GM18517 (cell line): ENCODE measurements around the gene RCVRN.

Experiments
- ATAC-seq: cut with Tn5 transposase; IDR thresholded peaks from one replicate; pipeline ENCODE4 v1.9.1; 2021; ENCODE audit warnings: mild to moderate bottlenecking, moderate library complexity; ENCODE audit not compliant: unreplicated experiment

The RCVRN gene

DNA sequence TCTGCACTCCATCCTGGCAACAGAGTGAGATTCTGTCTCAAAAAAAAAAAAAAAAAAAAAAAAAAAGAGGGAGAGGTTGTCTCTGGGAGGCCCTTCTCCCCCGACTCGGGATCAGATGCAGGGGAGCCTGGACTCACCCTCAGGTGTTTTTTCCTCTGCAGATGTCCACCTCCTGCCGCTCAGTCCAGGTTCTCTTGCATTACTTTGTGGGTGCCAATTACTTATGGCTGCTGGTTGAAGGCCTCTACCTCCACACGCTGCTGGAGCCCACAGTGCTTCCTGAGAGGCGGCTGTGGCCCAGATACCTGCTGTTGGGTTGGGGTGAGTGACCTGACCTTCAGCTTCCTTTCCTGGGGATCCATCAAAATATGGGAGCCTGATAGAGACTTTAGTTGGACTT is 45.3 kb downstream of the RCVRN start:
- no peak for ATAC-seq

DNA sequence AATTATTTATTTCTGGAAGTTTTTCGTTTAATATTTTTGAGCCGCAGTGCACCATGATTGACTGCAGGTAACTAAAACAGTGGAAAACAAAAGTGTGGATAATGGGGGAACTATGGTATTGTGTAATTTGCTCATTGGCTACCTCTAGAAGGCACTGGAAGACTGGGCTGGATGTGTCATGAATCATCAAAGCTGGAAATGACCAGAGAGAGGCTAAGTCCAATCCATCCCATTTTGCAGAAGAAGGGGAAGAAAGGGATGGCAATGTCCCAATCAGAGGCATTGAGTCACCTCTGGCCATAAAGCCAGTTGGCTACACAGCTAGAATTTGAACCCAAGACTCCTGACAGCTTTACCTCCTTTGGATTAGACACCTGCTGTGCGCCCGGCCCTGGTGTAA is 50.0 kb downstream of the RCVRN start:
- ATAC-seq: no peak

DNA sequence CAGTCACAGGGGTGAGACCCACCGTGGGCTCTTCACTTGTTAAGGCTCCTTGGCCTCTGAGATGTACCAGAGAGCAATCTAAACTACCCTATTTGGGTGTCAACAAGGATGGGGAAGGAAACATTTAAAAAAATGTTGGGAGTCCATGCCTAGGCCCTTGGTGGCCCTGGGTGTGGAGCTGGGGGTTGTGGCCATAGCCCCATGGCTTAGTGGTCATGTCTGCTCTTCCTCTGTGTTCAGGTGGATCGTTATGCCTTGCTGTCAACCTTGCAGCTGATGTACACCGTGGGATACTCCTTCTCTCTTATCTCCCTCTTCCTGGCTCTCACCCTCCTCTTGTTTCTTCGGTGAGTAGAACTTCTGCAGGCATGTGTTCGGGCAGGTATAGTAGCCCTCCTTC is 50.8 kb downstream of the RCVRN start:
- ATAC-seq: no peak

DNA sequence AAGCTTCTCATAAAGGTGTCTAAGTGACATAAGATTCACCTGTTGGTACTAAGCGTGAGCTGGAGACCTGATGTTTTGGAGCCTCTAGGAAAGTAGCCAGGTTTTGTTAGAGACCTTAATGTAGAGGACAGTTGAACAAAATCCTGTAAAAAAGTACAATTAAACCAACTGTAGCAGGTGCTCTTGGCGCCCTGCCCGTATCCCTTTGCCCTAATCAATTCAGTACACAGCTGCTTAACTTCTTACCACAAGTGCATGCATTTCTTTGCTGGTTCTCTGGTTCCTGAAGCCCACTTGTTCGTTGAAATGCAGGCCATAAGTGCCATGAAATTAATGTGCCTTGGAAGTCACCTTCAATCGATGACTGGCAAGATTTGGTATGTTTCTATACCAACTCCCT is 54.9 kb downstream of the RCVRN start:
- no peak for ATAC-seq
